HG02588 (cell line): ENCODE measurements around the gene FBF1.
A peak's percentile ranks its signal among the peaks of the same experiment; 100 is the strongest.
"Not testable (repeated sequence)": the region's sequence is repeated elsewhere in the genome, so short reads cannot be mapped to it uniquely, and the experiment has no call there.

Experiments
- ATAC-seq: cut with Tn5 transposase; IDR thresholded peaks from one replicate; pipeline ENCODE4 v1.9.1; 2021; ENCODE audit warnings: mild to moderate bottlenecking, moderate library complexity; ENCODE audit not compliant: unreplicated experiment

Gene FBF1

GRCh38 chr17:75876938-75877751 is 63.7 kb downstream of the FBF1 start:
- no peak for ATAC-seq

GRCh38 chr17:75876190-75876937 is 64.5 kb downstream of the FBF1 start:
- ATAC-seq: no peak

DNA sequence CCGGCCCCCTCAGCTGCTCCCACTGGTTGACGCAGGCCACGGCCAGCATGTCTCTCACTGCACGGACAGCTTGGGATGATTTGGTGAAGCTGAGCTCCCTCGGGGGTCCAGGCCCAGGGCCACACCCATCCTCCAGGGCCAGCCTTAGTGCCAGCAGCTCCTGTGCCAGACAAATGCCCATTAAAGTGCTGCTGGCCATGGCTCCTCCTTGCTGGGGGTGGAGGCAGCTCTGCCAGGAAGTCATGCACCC is 65.0 kb downstream of the FBF1 start:
- no peak for ATAC-seq

GRCh38 chr17:75875182-75875939 is 65.5 kb downstream of the FBF1 start:
- ATAC-seq: no peak

GRCh38 chr17:75874323-75875181 is 66.3 kb downstream of the FBF1 start:
- no peak for ATAC-seq

DNA sequence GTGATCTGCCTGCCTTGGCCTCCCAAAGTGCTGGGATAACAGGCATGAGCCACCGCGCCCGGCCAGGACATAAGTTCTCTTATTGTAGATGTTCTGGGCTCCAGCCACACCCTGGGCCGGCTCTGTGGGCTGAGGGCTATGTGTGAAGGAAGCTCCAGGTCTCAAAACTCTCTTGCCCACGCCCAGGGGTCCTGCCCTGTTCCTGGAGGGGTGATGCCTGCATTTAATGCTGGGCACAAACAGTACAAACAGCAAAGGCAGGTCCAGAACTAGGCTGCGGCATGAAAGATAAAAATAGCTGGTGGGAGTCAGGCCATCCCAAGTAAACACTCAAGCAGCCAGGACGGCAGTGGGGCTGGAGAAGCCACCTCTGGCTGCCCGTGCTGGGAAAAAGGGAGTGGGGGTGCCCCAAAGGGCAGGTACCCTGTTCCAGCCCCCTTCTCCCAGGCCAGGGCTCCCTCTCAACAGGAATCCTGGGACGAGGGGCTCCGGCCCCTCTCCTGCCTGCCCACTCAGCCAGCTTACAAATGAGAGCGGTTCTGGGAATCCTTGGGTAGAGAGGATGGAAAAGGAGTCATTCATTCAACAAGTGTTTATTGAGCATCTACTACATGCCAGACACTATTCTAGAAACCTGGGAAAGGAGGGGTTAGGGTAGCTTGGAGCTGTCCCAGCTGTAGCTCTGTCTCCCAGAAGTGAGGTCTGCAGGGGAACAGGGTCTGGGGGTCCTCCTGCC is 67.1 kb downstream of the FBF1 start:
- no peak for ATAC-seq

DNA sequence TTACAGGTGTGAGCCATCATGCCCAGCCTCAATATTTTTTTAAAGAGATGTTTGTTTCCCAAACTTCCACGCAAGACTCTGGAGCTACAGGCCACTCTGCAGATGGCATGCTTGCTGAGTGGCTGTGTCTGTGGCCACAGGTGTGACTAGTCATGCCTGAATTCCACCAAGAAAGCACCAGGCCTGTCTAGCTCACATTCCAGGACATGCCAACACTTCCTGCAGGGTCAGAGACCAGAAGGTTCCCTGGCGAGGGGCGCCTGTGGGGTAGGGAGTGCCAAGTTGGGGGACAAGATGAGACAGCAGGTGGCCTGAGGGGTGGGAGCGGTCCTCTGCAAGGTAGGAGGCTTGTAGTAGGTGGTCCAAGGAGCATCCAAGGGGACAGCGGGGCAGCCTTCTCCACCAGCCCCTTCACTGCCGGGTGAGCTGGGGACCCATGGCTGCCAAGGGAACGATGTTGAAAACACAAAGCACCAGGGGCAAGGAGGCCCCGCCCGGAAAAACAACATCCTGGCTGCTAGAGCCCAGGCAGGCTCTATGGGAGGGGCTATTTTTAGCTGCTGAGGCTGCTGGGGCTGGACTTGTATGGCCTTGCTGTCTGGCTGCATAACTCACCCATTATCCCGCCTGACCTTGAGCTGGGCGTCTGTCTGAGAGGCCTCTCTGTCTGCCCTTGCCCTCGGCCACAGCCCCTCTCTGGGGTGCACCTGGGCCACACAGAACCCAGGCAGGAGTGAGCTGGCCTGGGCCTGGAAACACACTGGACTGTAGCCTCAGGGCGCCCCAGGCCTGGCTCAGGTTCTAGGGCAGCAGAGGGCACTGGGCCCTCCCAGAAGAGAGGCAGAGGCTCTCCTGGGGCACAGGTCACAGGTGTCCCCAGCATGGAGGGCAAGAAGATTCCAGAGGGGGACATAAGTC is 68.1 kb downstream of the FBF1 start:
- no peak for ATAC-seq

DNA sequence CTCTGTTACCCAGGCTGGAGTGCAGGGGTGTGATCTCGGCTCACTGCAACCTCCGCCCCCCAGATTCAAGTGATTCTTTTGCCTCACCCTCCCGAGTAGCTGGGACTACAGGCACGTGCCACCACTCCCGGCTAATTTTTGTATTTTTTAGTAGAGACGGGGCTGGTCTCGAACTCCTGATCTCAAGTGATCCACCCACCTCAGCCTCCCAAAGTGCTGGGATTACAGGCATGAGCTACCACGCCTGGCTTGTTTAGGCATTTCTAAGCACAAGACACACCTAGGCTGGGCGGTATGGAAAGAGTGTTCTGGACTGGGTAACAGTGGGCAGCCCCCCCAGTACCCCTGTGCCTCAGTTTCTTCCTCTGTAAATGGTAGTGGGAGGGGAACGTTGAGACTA is 70.6 kb downstream of the FBF1 start:
- not testable (repeated sequence) for ATAC-seq

DNA sequence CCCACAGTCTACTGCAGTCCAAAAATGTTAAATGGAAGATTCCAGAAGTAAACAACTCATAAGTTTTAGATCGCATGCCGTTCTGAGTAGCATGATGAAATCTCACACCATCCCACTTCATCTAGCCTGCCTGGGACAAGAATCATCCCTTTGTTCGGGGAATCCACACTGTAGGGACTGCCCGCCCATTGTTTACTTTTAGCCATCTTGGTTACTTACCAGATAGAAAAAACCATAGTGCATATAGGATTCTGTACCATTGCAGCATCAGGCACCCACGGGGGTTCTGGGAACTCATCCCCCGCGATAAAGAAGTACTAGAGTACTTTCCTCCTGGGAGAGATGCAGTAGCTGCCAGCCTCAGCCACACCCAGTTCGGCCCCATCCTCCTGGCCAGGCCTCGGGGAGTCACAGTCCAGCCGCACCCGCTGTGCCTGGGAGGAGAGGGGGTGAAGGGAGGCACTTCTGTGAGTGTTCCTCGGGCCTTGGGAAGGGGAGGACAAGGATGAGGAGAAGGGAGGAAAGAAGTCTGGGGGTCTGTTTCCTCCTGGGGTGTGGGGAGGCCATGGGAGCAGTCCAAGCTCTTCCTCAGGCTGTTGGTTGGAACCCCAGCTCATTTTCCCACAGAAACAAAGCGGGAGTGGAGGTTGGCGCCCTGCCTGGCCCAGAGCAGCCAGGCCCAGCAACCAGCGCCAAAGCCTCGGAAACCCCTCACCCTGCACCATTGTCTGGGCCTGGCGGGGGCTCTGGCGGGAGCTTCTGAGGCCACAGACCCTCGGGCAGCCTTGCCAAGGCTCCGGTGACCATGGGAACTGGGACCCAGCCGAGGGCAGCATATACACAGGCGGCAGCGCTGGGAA is 71.3 kb downstream of the FBF1 start:
- ATAC-seq: no peak

GRCh38 chr17:75868730-75869281 is 72.0 kb downstream of the FBF1 start:
- ATAC-seq: not testable (repeated sequence)

- ATAC-seq: not testable (repeated sequence)
Observed at GRCh38 chr17:75865404-75866188, 75.2 kb downstream of the FBF1 start.

DNA sequence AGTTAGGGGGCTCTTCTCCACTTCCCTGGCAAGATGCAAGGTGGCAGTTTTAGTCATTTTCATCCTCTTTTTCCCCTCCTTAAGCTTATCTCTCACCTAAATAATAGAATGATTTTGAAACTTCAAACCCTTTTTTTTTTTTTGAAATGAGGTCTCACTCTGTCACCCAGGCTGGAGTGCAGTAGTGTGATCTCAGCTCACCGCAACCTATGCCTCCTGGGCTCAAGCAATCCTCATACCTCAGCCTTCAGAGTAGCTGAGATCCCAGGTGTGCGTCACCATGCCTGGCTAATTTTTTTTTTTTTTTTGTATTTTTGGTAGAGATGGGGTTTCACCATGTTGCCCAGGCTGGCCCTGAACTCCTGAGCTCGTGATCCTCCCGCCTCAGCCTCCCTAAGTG is 76.0 kb downstream of the FBF1 start:
- ATAC-seq: not testable (repeated sequence)

- ATAC-seq: peak; percentile 87
Observed at GRCh38 chr17:75864448-75864871, 76.4 kb downstream of the FBF1 start.

GRCh38 chr17:75861927-75862317 is 78.9 kb downstream of the FBF1 start:
- no peak for ATAC-seq
